HEK293 (cell line): Measurements from ENCODE around the gene CHRNA9.

ENCODE experiments used
- CTCF ChIA-PET: fragments of 350-600 bp; formaldehyde crosslinking; extraction: SDS; loops from one replicate; lab custom pipeline; 2021; ENCODE audit warnings: antibody characterized with exemption; lab: Yijun Ruan, JAX
- POLR2A ChIA-PET: fragments of 300-600 bp; formaldehyde crosslinking; extraction: SDS; loops from one replicate; lab custom pipeline; 2020; ENCODE audit warnings: antibody characterized with exemption, inconsistent platforms; lab: Yijun Ruan, JAX
- H3K27ac ChIP-seq: fragments of 200-500 bp; sonication (Bioruptor generic); 2 replicates; pipeline ENCODE4 v1.5.1; 2014; ENCODE audit warnings: low read depth, low read length, control low read depth, inconsistent platforms; ENCODE audit errors: extremely low read depth
- H3K36me3 ChIP-seq, 2 experiments: fragments of 200-500 bp in 1 of 2; sonication (Bioruptor generic) in 1 of 2; 1 replicate in 1 of 2; 2 replicates in 1 of 2; pipeline ENCODE4 v1.5.1; 2014 to 2017; ENCODE audit warnings: inconsistent platforms in 2 of 2, low read length in 2 of 2; ENCODE audit not compliant: control insufficient read depth in 2 of 2, insufficient read depth in 1 of 2
- H3K4me1 ChIP-seq: fragments of 200-500 bp; sonication (Bioruptor generic); 2 replicates; pipeline ENCODE4 v1.5.1; 2014; ENCODE audit warnings: mild to moderate bottlenecking, low read length, inconsistent platforms; ENCODE audit not compliant: control insufficient read depth, insufficient read depth
- H3K4me3 ChIP-seq: 2 replicates; pipeline ENCODE4 v1.5.1; 2011; ENCODE audit warnings: low read depth, mild to moderate bottlenecking, control low read depth, low read length, moderate library complexity
- H3K9me3 ChIP-seq: fragments of 200-500 bp; sonication (Bioruptor generic); 2 replicates; pipeline ENCODE4 v1.5.1; 2014; ENCODE audit warnings: low read depth, low read length, inconsistent platforms; ENCODE audit not compliant: control insufficient read depth, insufficient read depth
- GLIS2 ChIP-seq: fragments of 450-650 bp; formaldehyde crosslinking; IDR thresholded peaks from 2 replicates; pipeline ENCODE4 v1.5.1; 2016; ENCODE audit warnings: missing biosample characterization, missing genetic modification characterization
- KLF16 ChIP-seq: fragments of 450-650 bp; formaldehyde crosslinking; IDR thresholded peaks from 2 replicates; pipeline ENCODE4 v1.5.1; 2017; ENCODE audit warnings: missing biosample characterization, missing genetic modification characterization
- SCRT1 ChIP-seq: fragments of 450-650 bp; formaldehyde crosslinking; IDR thresholded peaks from 2 replicates; pipeline ENCODE4 v1.5.1; 2016; ENCODE audit warnings: missing biosample characterization, missing genetic modification characterization, borderline replicate concordance
- SCRT2 ChIP-seq: fragments of 450-650 bp; formaldehyde crosslinking; IDR thresholded peaks from 2 replicates; pipeline ENCODE4 v1.5.1; 2016; ENCODE audit warnings: missing biosample characterization, missing genetic modification characterization
- ZBTB10 ChIP-seq: fragments of 450-650 bp; formaldehyde crosslinking; IDR thresholded peaks from 2 replicates; pipeline ENCODE4 v1.5.1; 2016; ENCODE audit warnings: missing biosample characterization, missing genetic modification characterization
- ZBTB11 ChIP-seq: fragments of 450-650 bp; formaldehyde crosslinking; conservative IDR thresholded peaks from 2 replicates; pipeline ENCODE4 v1.5.1; 2016; ENCODE audit warnings: low read depth, missing biosample characterization, missing genetic modification characterization
- ZBTB44 ChIP-seq: fragments of 450-650 bp; IDR thresholded peaks from 2 replicates; pipeline ENCODE4 v1.5.1; 2018; ENCODE audit warnings: missing biosample characterization, mild to moderate bottlenecking, missing genetic modification characterization
- ZBTB48 ChIP-seq: fragments of 450-650 bp; formaldehyde crosslinking; IDR thresholded peaks from 2 replicates; pipeline ENCODE4 v1.5.1; 2016; ENCODE audit warnings: missing biosample characterization, missing genetic modification characterization
- ZBTB7A ChIP-seq: fragments of 450-650 bp; formaldehyde crosslinking; IDR thresholded peaks from 2 replicates; pipeline ENCODE4 v1.5.1; 2016; ENCODE audit warnings: low read depth, missing biosample characterization, missing genetic modification characterization
- ZFP37 ChIP-seq: fragments of 450-650 bp; formaldehyde crosslinking; IDR thresholded peaks from 2 replicates; pipeline ENCODE4 v1.5.1; 2016; ENCODE audit warnings: missing biosample characterization, missing genetic modification characterization
- ZNF311 ChIP-seq: fragments of 450-650 bp; formaldehyde crosslinking; IDR thresholded peaks from 2 replicates; pipeline ENCODE4 v1.5.1; 2017; ENCODE audit warnings: missing biosample characterization, missing genetic modification characterization, borderline replicate concordance
- ZNF37A ChIP-seq: fragments of 450-650 bp; IDR thresholded peaks from 2 replicates; pipeline ENCODE4 v1.5.1; 2018; ENCODE audit warnings: missing biosample characterization, missing genetic modification characterization
- ZNF391 ChIP-seq: fragments of 450-650 bp; formaldehyde crosslinking; IDR thresholded peaks from 2 replicates; pipeline ENCODE4 v1.5.1; 2016; ENCODE audit warnings: low read depth, missing biosample characterization, missing genetic modification characterization, borderline replicate concordance
- ZNF514 ChIP-seq: fragments of 450-650 bp; formaldehyde crosslinking; IDR thresholded peaks from 2 replicates; pipeline ENCODE4 v1.5.1; 2016; ENCODE audit warnings: missing biosample characterization, missing genetic modification characterization
- ZNF747 ChIP-seq: fragments of 450-650 bp; formaldehyde crosslinking; IDR thresholded peaks from 2 replicates; pipeline ENCODE4 v1.5.1; 2016; ENCODE audit warnings: missing biosample characterization, missing genetic modification characterization
- ZNF76 ChIP-seq: fragments of 450-650 bp; formaldehyde crosslinking; IDR thresholded peaks from 2 replicates; pipeline ENCODE4; 2016; ENCODE audit warnings: low read depth, missing biosample characterization, missing genetic modification characterization, borderline replicate concordance
- ZNF791 ChIP-seq: fragments of 450-650 bp; formaldehyde crosslinking; IDR thresholded peaks from 2 replicates; pipeline ENCODE4 v1.5.1; 2016; ENCODE audit warnings: missing biosample characterization, missing genetic modification characterization
- ZSCAN30 ChIP-seq: fragments of 450-650 bp; IDR thresholded peaks from 2 replicates; pipeline ENCODE4 v1.5.1; 2018; ENCODE audit warnings: missing biosample characterization, mild to moderate bottlenecking, missing genetic modification characterization, moderate library complexity
- ZSCAN4 ChIP-seq: fragments of 450-650 bp; formaldehyde crosslinking; IDR thresholded peaks from 2 replicates; pipeline ENCODE4 v1.5.1; 2017; ENCODE audit warnings: missing biosample characterization, missing genetic modification characterization

The CHRNA9 gene

GRCh38 chr4:40394236-40394635 lies 59.1 kb downstream of the CHRNA9 start:
- Histone ChIP-seq H3K4me3 (no peak overlapping the region), H3K4me1 (peaks cover 5% of the 10 kb centered on the region; the same call in 1 of the 2 replicates), H3K36me3 (no peaks in the 10 kb centered on the region), H3K9me3 (no peaks in the 10 kb centered on the region), H3K27ac (no peak overlapping the region)
- no peak for TF ChIP-seq ZNF391
- no peak for TF ChIP-seq KLF16 (tag by site-specific recombination)
- TF ChIP-seq ZBTB7A, result no peak
- no peak for TF ChIP-seq GLIS2 (tag by site-specific recombination)
- TF ChIP-seq ZSCAN4 (tag by site-specific recombination), result no peak
- TF ChIP-seq ZNF747 (tag by site-specific recombination), result no peak
- TF ChIP-seq ZNF76, result no peak
- TF ChIP-seq ZBTB44 (tag by site-specific recombination), result no peak
- no peak for TF ChIP-seq ZSCAN30 (tag by site-specific recombination)
- TF ChIP-seq ZNF514 (tag by site-specific recombination), result no peak
- POLR2A ChIA-PET, result no interaction called here
- CTCF ChIA-PET, result interaction anchor here (0.7 kb wide), 1 partner anchor 48 kb away, joined by 3 read pairs; no protein-coding TSS in a partner anchor

- TF ChIP-seq ZBTB10 (tag by site-specific recombination) (no peak), ZNF791 (tag by site-specific recombination) (no peak), ZNF514 (tag by site-specific recombination) (no peak), ZBTB48 (tag by site-specific recombination) (no peak), SCRT2 (0 out of 2 replicates have a peak, but pooled peaks have one; percentile 2), ZFP37 (tag by site-specific recombination) (no peak), ZNF311 (no peak), ZBTB11 (tag by site-specific recombination) (no peak), ZNF37A (tag by site-specific recombination) (no peak), SCRT1 (tag by site-specific recombination) (0 out of 2 replicates have a peak, but pooled peaks have one; percentile 4)
Observed at GRCh38 chr4:40395166-40395900, 60.2 kb downstream of the CHRNA9 start.

More at GRCh38 chr4:40395166-40395900, 60.2 kb downstream of the CHRNA9 start:
- Histone ChIP-seq H3K27ac (no peak overlapping the region; the same call in 1 of the 2 replicates), H3K36me3 (no peaks in the 10 kb centered on the region), H3K9me3 (no peaks in the 10 kb centered on the region), H3K4me1 (peaks cover 5% of the 10 kb centered on the region; the same call in 1 of the 2 replicates), H3K4me3 (no peak overlapping the region)
- POLR2A ChIA-PET, result no interaction called here
- CTCF ChIA-PET, result no interaction called here
